Mesothelial cell of epicardium (in vitro differentiated cells): ENCODE results near the gene HS2ST1. TPM values are rescaled to one million over a fixed set of nuclear protein-coding genes. Genes with fewer than 3 reads are reported as not detected.
A peak's percentile ranks its signal among the peaks of the same experiment; 100 is the strongest.
"Not testable (repeated sequence)": the region's sequence is repeated elsewhere in the genome, so short reads cannot be mapped to it uniquely, and the experiment has no call there.

Experiments
- DNase-seq, 2 experiments: peaks; one replicate each; pipeline ENCODE4 v3.0.0; 2021; ENCODE audit warnings: low spot score in 2 of 2; ENCODE audit not compliant: unreplicated experiment in 2 of 2
- H3K27ac Mint-ChIP-seq: 2 replicates; pipeline ENCODE4 v1.8.0; 2021; ENCODE audit warnings: mixed read lengths
- H3K27me3 Mint-ChIP-seq: 2 replicates; pipeline ENCODE4 v1.8.0; 2021; ENCODE audit warnings: low read depth, mixed read lengths
- H3K36me3 Mint-ChIP-seq: 2 replicates; pipeline ENCODE4 v1.8.0; 2021; ENCODE audit warnings: mixed read lengths
- H3K4me1 Mint-ChIP-seq: 2 replicates; pipeline ENCODE4 v1.8.0; 2021; ENCODE audit warnings: mixed read lengths
- H3K4me3 Mint-ChIP-seq: 2 replicates; pipeline ENCODE4 v1.8.0; 2021; ENCODE audit warnings: mild to moderate bottlenecking, moderate library complexity, mixed read lengths
- H3K9me3 Mint-ChIP-seq: 2 replicates; pipeline ENCODE4 v1.8.0; 2021; ENCODE audit warnings: mixed read lengths
- total RNA-seq: library from RNA; stranded (reverse); gene quantifications from 3 replicates; pipeline ENCODE4 v1.2.1, GENCODE V29; 2021
- TF ChIP-seq, protein P1 (sequence below): fragments of 200-600 bp; sonication (generic); IDR thresholded peaks from one replicate; pipeline ENCODE4 v1.5.0; 2021; ENCODE audit warnings: antibody characterized with exemption; ENCODE audit not compliant: unreplicated experiment

Gene HS2ST1
- total RNA-seq, 1 donor from 2014 or later: 40.2 TPM

DNA sequence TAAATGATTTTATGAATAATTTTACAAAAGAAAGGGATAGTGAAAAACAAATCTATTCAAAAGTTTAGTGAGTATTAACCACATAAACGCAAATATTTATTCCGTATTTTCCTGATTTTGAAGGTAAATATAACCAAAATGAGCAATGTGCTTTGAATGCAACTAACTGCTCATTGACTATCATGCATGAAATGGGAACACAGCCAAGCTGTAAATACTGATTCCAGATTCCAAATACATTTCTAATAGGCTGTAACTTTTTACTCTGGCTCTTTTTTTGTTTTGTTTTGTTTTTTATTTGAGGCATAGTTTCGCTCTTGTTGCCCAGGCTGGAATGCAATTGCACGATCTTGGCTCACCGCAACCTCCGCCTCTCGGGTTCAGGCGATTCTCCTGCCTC, 42.3 kb upstream of the HS2ST1 start:
- Mint-ChIP-seq H3K4me3 (no peak overlapping the region), H3K4me1 (no peaks in the 10 kb centered on the region), H3K9me3 (no peaks in the 10 kb centered on the region), H3K27ac (no peak overlapping the region), H3K27me3 (no peaks in the 10 kb centered on the region), H3K36me3 (peaks cover 8% of the 10 kb centered on the region)
- TF ChIP-seq, protein P1, sequence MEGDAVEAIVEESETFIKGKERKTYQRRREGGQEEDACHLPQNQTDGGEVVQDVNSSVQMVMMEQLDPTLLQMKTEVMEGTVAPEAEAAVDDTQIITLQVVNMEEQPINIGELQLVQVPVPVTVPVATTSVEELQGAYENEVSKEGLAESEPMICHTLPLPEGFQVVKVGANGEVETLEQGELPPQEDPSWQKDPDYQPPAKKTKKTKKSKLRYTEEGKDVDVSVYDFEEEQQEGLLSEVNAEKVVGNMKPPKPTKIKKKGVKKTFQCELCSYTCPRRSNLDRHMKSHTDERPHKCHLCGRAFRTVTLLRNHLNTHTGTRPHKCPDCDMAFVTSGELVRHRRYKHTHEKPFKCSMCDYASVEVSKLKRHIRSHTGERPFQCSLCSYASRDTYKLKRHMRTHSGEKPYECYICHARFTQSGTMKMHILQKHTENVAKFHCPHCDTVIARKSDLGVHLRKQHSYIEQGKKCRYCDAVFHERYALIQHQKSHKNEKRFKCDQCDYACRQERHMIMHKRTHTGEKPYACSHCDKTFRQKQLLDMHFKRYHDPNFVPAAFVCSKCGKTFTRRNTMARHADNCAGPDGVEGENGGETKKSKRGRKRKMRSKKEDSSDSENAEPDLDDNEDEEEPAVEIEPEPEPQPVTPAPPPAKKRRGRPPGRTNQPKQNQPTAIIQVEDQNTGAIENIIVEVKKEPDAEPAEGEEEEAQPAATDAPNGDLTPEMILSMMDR: no peak
- DNase-seq: no peak

DNA sequence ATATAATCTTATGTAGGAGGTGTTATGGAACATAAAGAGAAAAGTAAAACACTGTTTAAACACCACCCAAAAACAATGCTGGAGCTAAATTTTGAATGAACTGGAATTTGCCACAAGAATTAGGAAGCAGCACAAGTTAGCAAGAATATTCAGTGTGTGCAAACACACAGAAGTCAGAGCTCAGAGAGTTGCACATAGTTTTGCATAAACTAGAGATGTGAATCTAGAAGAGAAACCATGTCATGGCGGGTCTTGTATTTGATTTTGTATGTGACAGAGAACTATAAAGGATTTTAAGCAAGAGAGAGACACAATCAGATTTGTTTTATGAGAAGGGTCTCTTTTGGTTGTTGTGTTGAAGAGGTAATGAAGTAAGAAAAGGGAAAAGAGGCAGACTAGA, 38.7 kb upstream of the HS2ST1 start:
- Mint-ChIP-seq H3K4me1 (no peaks in the 10 kb centered on the region), H3K36me3 (peaks cover 9% of the 10 kb centered on the region), H3K27ac (no peak overlapping the region), H3K27me3 (no peaks in the 10 kb centered on the region), H3K4me3 (no peak overlapping the region), H3K9me3 (no peaks in the 10 kb centered on the region)
- no peak for DNase-seq
- TF ChIP-seq, protein P1: no peak

DNA sequence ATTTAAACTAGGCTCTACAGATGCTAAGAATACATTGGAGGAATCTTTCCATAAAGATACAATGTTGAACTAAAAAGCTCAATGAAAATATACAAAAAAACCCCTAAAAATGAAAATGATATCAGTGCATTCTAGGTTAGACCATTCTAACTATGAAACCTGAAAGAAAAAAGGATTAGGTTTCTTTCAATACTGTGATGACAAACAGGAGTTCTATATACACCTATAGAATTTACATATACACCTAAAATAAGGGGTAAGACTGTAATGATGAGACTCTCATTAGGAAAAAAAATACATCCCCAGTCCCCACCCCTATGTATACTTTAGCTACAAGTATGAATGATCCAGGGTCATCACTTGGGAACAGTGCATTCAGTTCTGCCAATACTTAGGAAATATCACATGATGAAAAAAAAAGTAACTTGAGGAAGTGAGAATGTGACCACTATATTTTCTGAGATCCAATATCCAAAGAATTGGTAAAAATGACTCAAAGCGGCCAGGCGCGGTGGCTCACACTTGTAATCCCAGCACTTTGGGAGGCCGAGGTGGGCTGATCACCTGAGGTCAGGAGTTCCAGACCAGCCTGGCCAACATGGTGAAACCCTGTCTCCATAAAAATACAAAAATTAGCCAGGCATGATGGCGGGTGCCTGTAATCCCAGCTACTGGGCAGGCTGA, 26.8 kb upstream of the HS2ST1 start:
- Mint-ChIP-seq H3K4me3 (no peak overlapping the region), H3K4me1 (peaks cover 2% of the 10 kb centered on the region), H3K36me3 (peaks cover 15% of the 10 kb centered on the region), H3K9me3 (peaks cover 4% of the 10 kb centered on the region), H3K27me3 (no peaks in the 10 kb centered on the region), H3K27ac (peak overlapping the region; percentile 39)
- DNase-seq: no peak
- TF ChIP-seq, protein P1: no peak

DNA sequence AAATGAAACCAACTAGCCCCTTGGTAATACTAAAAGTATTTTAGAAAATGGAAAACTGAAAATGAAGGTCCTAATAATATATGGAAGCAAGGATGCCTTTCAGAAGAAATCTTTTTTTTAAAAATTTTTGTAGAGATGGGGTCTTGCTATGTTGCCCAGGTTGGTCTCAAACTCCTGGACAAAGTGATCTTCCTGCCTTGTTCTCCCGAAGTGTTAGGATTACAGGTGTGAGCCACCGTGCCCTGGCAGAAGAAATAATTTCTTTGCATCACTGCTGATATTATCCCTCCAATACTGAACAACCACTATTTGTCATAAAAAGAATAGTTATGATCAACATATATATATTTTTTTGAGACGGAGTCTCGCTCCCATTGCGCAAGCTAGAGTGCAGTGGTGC, 26.1 kb upstream of the HS2ST1 start:
- no peak for DNase-seq
- Mint-ChIP-seq H3K4me3 (no peak overlapping the region), H3K27ac (no peak overlapping the region), H3K36me3 (peaks cover 15% of the 10 kb centered on the region), H3K9me3 (peaks cover 4% of the 10 kb centered on the region), H3K27me3 (no peaks in the 10 kb centered on the region), H3K4me1 (peaks cover 2% of the 10 kb centered on the region)
- TF ChIP-seq, protein P1: no peak

DNA sequence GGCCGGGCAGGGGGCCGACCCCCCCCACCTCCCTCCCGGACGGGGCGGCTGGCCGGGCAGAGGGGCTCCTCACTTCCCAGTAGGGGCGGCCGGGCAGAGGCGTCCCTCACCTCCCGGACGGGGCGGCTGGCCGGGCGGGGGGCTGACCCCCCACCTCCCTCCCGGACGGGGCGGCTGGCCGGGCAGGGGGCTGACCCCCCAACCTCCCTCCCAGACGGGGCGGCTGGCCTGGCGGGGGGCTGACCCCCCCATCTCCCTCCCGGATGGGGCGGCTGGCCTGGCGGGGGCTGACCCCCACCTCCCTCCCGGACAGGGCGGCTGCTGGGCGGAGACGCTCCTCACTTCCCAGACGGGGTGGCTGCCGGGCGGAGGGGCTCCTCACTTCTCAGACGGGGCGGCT, 15.0 kb upstream of the HS2ST1 start:
- not testable (repeated sequence) for H3K4me3 Mint-ChIP-seq, H3K9me3 Mint-ChIP-seq, DNase-seq, H3K4me1 Mint-ChIP-seq, H3K27me3 Mint-ChIP-seq, H3K27ac Mint-ChIP-seq
- peaks cover 30% of the 10 kb centered on the region for H3K36me3 Mint-ChIP-seq

DNA sequence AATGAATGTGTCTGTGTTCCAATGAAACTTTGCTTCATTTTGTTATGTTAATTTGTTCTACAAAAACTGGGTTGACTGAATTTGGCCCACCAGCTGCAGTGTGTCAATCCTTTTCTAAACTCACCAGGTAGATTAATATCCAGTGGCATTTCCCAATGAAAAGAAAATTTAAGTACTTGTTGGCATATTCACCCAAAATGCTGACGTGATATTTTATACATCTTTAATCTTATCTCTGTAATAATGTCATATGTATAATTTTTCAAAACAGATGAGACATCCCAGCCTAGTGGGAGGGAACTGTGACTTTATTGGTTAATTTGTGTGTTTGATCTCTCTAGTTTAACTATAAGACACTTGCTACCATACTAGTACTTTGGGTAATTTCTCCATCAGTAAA, 8.6 kb upstream of the HS2ST1 start:
- Mint-ChIP-seq H3K4me3 (no peak overlapping the region), H3K27ac (no peak overlapping the region), H3K36me3 (peaks cover 28% of the 10 kb centered on the region), H3K27me3 (no peaks in the 10 kb centered on the region), H3K4me1 (peaks cover 2% of the 10 kb centered on the region), H3K9me3 (no peaks in the 10 kb centered on the region)
- TF ChIP-seq, protein P1: no peak
- no peak for DNase-seq
